IPS-20b (cell line): ENCODE measurements around the gene LCTL.
A peak's percentile ranks its signal among the peaks of the same experiment; 100 is the strongest.

ENCODE experiments used
- H3K27ac ChIP-seq: one replicate; pipeline ENCODE4 v1.5.1; 2013; ENCODE audit warnings: low read length
- H3K27me3 ChIP-seq: 2 replicates; pipeline ENCODE4 v1.6.1; 2013; ENCODE audit warnings: mild to moderate bottlenecking, low read length, inconsistent platforms; ENCODE audit not compliant: insufficient read depth
- H3K36me3 ChIP-seq: 2 replicates; pipeline ENCODE4 v1.6.1; 2013; ENCODE audit warnings: low read depth, mild to moderate bottlenecking, inconsistent platforms, low read length, moderate library complexity; ENCODE audit not compliant: insufficient read depth
- H3K4me1 ChIP-seq: 2 replicates; pipeline ENCODE4 v1.6.1; 2013; ENCODE audit warnings: mild to moderate bottlenecking, control low read depth, inconsistent platforms, low read length, moderate library complexity; ENCODE audit not compliant: insufficient read depth
- H3K4me3 ChIP-seq: 2 replicates; pipeline ENCODE4 v1.5.1; 2013; ENCODE audit warnings: mild to moderate bottlenecking, low read length, inconsistent platforms
- H3K9ac ChIP-seq: 2 replicates; pipeline ENCODE4 v1.6.1; 2013; ENCODE audit warnings: low read depth, mild to moderate bottlenecking, inconsistent platforms, low read length, moderate library complexity
- H3K9me3 ChIP-seq: 2 replicates; pipeline ENCODE4 v1.6.1; 2013; ENCODE audit warnings: mild to moderate bottlenecking, low read depth, low read length, inconsistent platforms; ENCODE audit not compliant: insufficient read depth

The LCTL gene

DNA sequence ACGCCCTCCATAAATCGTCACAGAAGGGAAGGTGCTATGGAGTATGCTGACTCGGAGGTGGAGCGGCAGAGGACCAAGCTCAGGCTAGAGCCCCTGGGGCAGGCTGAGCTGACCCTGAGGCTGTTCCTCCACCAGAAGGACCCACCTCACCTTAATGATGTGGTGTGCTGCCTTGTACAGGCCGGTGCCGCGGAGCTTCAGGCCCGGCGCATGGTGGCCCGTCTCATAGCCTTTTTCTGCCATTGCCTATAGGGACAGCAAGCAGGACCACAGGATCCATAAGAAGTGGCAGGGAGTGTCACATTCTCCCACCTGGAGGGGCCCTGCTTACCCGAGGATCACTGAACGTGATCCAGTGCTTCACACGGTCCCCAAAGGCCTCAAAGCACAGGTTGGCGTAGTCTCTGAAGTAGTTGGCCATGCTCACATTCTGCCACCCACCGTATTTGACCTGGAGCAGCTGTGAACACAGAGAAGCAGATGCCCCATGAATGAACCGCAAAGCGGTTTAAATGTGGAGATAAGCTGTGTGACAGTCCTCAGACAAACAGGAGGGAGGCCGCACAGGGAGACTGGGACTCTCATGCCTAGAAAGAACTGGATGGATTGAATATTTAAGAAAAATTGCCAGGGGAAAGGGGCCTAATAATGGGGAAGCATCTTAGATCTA lies 4.8 kb downstream of the LCTL start:
- H3K27ac ChIP-seq, result no peak overlapping the region
- H3K36me3 ChIP-seq, result no peaks in the 10 kb centered on the region

DNA sequence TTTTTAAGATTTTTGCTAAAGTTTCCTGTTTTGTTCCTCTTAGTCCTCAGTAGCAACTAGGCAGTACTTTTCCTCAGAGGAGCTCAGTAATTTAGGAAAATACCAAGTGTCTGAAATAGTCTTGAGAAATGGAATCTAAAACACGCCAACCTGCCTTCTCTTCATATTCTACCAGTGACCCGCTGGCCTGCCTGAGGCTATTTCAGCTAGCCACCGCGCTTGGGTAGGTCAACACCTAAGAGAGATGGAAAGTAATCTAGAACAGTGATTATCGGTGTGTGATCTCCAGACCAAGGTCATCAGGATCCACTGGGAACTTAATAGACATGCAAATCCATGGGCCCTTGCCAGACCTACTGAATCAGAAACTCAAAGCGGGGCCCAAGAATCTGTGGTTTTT lies 7.5 kb downstream of the LCTL start:
- Histone ChIP-seq H3K4me3 (no peak overlapping the region), H3K27me3 (no peaks in the 10 kb centered on the region), H3K9me3 (no peaks in the 10 kb centered on the region), H3K27ac (no peak overlapping the region), H3K9ac (no peak overlapping the region), H3K4me1 (no peaks in the 10 kb centered on the region), H3K36me3 (no peaks in the 10 kb centered on the region)

More for the DNA sequence above, 4.8 kb downstream of the LCTL start:
- Histone ChIP-seq H3K9me3 (no peaks in the 10 kb centered on the region), H3K27me3 (no peaks in the 10 kb centered on the region), H3K9ac (no peak overlapping the region), H3K4me1 (peaks cover 15% of the 10 kb centered on the region; the same call in 1 of the 2 replicates), H3K4me3 (no peak overlapping the region)

DNA sequence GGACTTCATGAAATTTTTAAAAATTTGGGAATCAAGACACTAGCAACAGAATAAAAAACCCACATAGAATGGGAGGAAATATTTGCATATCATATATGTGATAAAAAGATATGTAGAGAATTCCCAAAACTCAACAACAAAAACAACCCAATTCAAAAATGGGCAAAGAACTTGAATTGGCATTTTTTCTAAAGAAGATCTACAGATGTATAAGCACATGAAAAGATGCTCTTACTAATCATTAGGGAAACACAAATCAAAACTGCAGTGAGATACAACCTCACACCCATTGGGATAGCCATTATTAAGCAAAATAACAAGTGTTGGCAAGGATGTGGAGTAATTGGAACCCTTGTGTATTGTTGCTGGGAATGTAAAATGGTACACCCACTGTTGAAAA lies 10.1 kb downstream of the LCTL start:
- peaks cover 8% of the 10 kb centered on the region; the same call in 1 of the 2 replicates for H3K36me3 ChIP-seq

DNA sequence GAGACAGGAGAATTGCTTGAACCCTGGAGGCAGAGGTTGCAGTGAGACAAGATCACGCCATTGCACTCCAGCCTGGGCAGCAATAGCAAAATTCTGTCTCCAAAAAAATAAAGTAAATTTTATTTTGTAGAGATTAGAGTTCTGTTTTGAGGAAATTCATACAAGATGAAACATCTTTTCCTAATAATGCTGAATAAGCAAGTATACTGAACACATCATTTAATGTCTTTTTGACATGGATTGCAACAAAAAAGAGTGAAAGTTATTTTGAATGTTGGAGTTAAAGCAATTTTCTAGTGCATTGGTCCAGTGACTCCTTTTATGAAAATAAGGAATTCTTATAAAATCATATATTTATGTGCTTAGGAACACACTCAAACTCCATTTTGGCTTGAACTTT lies 20.5 kb downstream of the LCTL start:
- no peaks in the 10 kb centered on the region for H3K9me3 ChIP-seq
- no peaks in the 10 kb centered on the region for H3K27me3 ChIP-seq
- peaks cover 65% of the 10 kb centered on the region for H3K36me3 ChIP-seq

More for the DNA sequence above, 10.1 kb downstream of the LCTL start:
- no peaks in the 10 kb centered on the region for H3K4me1 ChIP-seq
- no peaks in the 10 kb centered on the region for H3K9me3 ChIP-seq
- H3K4me3 ChIP-seq, result no peak overlapping the region
- H3K27ac ChIP-seq, result no peak overlapping the region
- H3K9ac ChIP-seq, result no peak overlapping the region
- no peaks in the 10 kb centered on the region for H3K27me3 ChIP-seq

DNA sequence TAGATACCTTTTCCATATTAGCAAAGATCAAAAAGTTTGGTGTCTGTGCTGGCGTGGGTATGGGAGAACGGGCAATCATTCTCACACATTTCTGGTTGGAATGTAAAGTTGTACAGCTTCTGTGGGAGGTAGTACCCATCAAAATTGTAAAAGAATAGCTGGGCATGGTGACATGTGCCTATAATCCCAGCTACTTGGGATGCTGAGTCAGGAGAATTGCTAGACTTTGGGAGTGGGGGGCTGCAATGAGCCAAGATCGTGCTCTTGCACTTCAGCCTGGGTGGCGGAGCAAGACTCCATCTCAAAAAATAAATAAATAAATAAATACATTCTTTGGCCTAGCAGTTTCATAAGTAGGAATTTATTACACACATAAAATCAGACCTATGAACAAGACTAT lies 22.9 kb downstream of the LCTL start:
- H3K4me1 ChIP-seq, result no peaks in the 10 kb centered on the region
- H3K9ac ChIP-seq, result no peak overlapping the region
- no peak overlapping the region for H3K4me3 ChIP-seq
- no peak overlapping the region for H3K27ac ChIP-seq
- no peaks in the 10 kb centered on the region for H3K27me3 ChIP-seq
- peaks cover 68% of the 10 kb centered on the region for H3K36me3 ChIP-seq
- H3K9me3 ChIP-seq, result no peaks in the 10 kb centered on the region

More for the DNA sequence above, 20.5 kb downstream of the LCTL start:
- Histone ChIP-seq H3K9ac (no peak overlapping the region), H3K4me1 (no peaks in the 10 kb centered on the region), H3K27ac (no peak overlapping the region), H3K4me3 (no peak overlapping the region)

DNA sequence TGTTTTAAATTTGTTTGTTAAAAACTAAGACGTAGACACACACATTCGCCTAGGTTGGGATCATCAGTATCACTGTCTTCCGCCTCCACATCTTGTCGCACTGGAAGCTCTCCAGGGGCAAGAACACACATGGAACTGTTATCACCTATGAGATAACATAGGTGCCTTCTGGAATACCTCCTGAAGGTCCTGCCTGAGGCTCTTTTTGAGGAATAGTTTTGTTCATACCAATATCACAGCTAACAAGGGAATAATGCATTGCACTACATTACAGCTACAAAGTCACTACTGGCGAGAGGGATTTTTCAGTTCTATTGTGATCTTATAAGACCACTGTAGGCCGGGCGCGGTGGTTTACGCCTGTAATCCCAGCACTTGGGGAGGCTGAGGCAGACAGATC lies 30.7 kb downstream of the LCTL start:
- H3K36me3 ChIP-seq, result peaks cover 89% of the 10 kb centered on the region

DNA sequence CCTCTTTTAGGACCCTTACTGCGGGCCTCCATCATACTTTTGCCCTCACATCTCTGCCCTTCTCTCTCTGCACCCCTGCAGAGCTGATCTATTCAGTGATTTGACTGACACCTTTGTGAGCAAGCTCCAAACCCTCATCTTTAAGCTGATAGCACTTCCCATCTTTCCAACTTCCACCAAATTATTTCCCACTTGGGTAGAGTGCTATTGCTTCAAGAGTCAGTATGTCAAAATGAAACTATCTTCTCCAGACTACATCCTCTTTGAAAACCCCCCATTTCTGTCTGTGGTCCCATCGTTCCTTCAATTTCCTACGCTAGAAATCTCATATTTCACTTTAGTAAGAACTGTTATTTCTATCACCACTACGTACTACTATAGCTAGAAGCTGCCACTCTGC lies 41.0 kb downstream of the LCTL start:
- no peak overlapping the region for H3K27ac ChIP-seq
- H3K9ac ChIP-seq, result no peak overlapping the region
- H3K27me3 ChIP-seq, result no peaks in the 10 kb centered on the region
- peaks cover 95% of the 10 kb centered on the region for H3K36me3 ChIP-seq
- no peaks in the 10 kb centered on the region for H3K4me1 ChIP-seq
- H3K9me3 ChIP-seq, result no peaks in the 10 kb centered on the region
- no peak overlapping the region for H3K4me3 ChIP-seq

More for the DNA sequence above, 30.7 kb downstream of the LCTL start:
- H3K4me1 ChIP-seq, result no peaks in the 10 kb centered on the region
- H3K27me3 ChIP-seq, result no peaks in the 10 kb centered on the region
- no peak overlapping the region for H3K9ac ChIP-seq
- no peak overlapping the region for H3K27ac ChIP-seq
- H3K9me3 ChIP-seq, result no peaks in the 10 kb centered on the region
- no peak overlapping the region for H3K4me3 ChIP-seq

DNA sequence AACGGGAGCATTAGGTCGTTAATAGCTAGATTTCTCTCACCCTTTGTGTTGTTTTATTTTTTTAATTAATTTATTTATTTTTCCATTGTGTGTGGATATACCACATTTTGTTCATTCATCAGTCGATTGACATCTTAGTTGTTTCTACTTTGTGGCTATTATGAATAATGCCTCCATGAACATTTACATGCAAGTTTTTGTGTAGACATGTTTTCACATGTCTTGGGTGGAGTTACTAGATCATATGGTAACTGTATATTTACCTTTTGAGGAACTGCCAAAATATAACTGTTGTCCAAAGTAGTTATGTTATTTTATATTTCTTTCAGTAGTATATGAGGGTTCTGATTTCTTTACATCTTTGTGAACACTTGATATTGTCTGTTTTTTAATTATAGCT lies 41.9 kb downstream of the LCTL start:
- H3K4me3 ChIP-seq, result no peak overlapping the region
- no peaks in the 10 kb centered on the region for H3K27me3 ChIP-seq
- H3K27ac ChIP-seq, result no peak overlapping the region
- no peaks in the 10 kb centered on the region for H3K4me1 ChIP-seq
- H3K9me3 ChIP-seq, result no peaks in the 10 kb centered on the region
- peaks cover 92% of the 10 kb centered on the region for H3K36me3 ChIP-seq
- no peak overlapping the region for H3K9ac ChIP-seq

DNA sequence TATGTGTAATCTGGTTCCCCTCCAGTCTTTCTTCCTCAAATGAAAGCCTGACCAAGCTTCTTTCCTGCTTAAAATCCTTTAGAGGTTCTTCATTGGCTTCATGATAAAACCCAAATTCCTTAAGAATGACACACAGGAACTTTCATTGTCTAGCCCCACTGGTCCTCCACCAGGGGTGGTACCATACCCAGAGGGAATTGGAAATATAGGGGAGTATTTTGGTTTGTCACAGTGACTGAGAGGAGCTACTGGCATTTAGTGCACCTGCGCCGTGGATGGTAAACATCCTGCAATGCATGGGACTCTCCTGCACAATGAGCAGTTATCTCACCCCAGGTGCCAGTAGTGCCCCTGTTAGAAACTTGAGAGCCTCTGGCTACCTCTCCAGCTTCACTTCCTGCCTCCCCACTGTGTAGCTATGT lies 49.9 kb downstream of the LCTL start:
- Histone ChIP-seq H3K9me3 (no peaks in the 10 kb centered on the region), H3K27ac (no peak overlapping the region), H3K4me1 (peaks cover 6% of the 10 kb centered on the region), H3K36me3 (peaks cover 84% of the 10 kb centered on the region), H3K4me3 (no peak overlapping the region), H3K9ac (no peak overlapping the region), H3K27me3 (no peaks in the 10 kb centered on the region)

DNA sequence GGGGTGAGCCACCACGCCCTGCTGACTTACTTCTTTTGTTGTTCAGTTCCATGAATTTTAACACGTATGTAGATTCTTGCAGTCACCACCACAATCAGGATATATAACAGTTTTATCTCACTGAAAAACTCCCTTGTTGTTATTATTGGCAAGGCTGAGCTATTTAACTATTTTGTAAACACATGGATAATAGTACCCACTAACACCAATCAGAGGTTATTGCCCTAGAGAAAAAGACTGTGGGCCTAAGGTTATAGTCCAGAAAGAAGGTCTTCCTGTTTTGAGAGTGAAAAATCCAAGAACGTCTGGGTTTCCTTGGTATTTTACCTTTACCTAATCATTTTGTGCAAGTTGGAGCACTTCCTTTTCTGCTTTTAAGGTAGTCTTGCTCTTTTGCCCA lies 51.2 kb downstream of the LCTL start:
- Histone ChIP-seq H3K4me1 (peaks cover 6% of the 10 kb centered on the region), H3K4me3 (no peak overlapping the region), H3K9me3 (no peaks in the 10 kb centered on the region), H3K27me3 (no peaks in the 10 kb centered on the region), H3K36me3 (peaks cover 78% of the 10 kb centered on the region), H3K9ac (no peak overlapping the region), H3K27ac (no peak overlapping the region)

DNA sequence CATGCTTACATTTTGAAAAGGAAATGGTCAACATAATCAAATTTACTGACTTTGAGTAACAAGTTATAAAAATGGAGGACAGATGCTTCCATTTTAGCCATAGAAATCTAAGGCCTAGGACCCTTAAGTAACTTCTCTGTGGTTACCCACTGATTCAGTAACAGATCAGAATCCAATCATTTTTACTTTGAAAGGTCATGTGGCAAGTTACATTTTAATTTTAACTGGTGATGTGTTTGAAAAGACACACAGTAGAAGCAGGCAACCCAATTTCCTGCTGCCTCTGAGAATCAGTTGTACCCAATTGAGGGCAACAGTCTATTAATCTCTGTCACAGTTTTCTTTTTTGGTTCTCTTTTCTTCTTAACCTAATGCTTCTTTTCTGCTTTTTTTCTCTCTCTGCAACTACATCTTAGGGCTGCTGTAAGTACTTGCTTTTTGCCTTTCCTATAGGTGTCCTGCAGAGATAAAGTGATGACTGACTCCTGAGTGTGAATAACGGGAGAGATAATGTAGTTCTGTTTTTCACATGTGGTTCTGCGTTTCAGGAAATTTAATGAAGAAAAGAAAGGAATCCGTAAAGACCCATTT lies 57.4 kb downstream of the LCTL start:
- H3K27ac ChIP-seq, result no peak overlapping the region
- H3K27me3 ChIP-seq, result no peaks in the 10 kb centered on the region
- H3K36me3 ChIP-seq, result peaks cover 41% of the 10 kb centered on the region

DNA sequence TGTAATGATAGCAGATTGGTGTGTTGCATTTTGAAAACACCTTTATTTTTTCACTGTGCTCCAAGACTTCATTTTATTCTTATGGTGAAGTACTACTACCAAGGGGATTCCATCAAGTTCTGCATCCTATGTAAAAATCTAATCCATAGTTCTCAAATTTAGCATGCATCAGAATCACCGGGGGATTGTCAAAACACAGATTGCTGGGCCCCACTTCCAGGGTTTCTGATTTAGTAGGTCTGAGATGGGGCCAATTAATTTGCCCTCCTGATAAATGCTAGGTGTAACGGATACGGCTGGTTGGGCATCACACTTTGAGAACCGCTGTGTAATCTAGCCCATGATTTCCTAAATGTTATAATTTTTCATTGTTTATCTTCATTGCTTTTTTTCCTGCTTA lies 60.0 kb downstream of the LCTL start:
- no peaks in the 10 kb centered on the region for H3K4me1 ChIP-seq
- peak overlapping the region; percentile 85 for H3K4me3 ChIP-seq
- H3K36me3 ChIP-seq, result peaks cover 47% of the 10 kb centered on the region
- no peak overlapping the region for H3K27ac ChIP-seq
- H3K9me3 ChIP-seq, result no peaks in the 10 kb centered on the region
- H3K9ac ChIP-seq, result peak overlapping the region; percentile 99
- no peaks in the 10 kb centered on the region for H3K27me3 ChIP-seq

More for the DNA sequence above, 57.4 kb downstream of the LCTL start:
- no peaks in the 10 kb centered on the region for H3K4me1 ChIP-seq
- no peak overlapping the region for H3K9ac ChIP-seq
- no peak overlapping the region for H3K4me3 ChIP-seq
- H3K9me3 ChIP-seq, result no peaks in the 10 kb centered on the region
